HG03575 (cell line): ENCODE results near the gene RALGAPB.
"Not testable (repeated sequence)": the region's sequence is repeated elsewhere in the genome, so short reads cannot be mapped to it uniquely, and the experiment has no call there.

Experiments
- ATAC-seq: cut with Tn5 transposase; IDR thresholded peaks from one replicate; pipeline ENCODE4 v1.9.1; 2021; ENCODE audit not compliant: unreplicated experiment, insufficient number of reproducible peaks, low FRiP score; ENCODE audit errors: extremely low read depth

RALGAPB gene

DNA sequence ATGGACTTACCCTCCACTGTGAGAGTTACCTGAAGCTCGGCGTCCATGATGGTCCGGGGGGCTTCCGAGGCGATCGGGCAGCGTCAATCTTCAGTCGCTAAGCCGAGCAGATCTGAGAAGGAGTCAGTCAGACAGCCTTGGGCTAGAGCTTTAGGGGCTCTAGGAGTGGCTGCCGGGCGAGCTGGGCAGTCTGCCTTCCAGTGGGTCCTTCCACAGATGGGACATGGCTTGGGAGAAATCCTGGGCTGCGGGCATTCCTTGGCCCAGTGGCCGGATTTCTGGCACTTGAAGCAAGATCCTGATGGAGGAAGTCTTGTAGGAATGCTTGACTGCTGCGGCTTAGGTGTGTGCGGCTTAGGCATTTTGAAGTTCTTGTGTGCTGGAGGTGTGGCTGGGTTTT is 123.2 kb downstream of the RALGAPB start:
- not testable (repeated sequence) for ATAC-seq

DNA sequence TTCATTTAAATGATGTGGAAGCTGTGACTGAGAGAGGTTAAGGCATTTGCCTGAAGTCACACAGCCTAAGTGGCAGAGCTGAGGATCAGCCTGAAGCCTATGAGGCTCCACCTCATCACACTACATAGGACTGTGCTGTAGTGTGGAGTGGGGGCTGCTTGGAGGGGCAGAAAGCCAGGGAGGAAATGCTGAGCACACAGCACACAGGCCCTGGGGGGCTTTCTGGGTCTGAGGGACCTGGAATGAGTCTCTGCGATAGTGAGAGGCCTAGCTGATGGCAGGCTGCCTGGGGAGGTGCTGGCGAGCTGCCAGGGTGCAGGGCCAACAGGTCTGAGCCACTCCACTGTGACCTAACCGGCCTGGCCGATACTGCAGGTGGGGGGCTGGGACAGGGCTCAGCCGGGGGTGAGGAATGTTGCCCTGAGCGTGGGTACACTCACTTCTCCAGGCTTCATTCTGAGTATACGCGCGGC is 126.8 kb downstream of the RALGAPB start:
- no peak for ATAC-seq

GRCh38 chr20:38600057-38600456 is 127.4 kb downstream of the RALGAPB start:
- no peak for ATAC-seq

DNA sequence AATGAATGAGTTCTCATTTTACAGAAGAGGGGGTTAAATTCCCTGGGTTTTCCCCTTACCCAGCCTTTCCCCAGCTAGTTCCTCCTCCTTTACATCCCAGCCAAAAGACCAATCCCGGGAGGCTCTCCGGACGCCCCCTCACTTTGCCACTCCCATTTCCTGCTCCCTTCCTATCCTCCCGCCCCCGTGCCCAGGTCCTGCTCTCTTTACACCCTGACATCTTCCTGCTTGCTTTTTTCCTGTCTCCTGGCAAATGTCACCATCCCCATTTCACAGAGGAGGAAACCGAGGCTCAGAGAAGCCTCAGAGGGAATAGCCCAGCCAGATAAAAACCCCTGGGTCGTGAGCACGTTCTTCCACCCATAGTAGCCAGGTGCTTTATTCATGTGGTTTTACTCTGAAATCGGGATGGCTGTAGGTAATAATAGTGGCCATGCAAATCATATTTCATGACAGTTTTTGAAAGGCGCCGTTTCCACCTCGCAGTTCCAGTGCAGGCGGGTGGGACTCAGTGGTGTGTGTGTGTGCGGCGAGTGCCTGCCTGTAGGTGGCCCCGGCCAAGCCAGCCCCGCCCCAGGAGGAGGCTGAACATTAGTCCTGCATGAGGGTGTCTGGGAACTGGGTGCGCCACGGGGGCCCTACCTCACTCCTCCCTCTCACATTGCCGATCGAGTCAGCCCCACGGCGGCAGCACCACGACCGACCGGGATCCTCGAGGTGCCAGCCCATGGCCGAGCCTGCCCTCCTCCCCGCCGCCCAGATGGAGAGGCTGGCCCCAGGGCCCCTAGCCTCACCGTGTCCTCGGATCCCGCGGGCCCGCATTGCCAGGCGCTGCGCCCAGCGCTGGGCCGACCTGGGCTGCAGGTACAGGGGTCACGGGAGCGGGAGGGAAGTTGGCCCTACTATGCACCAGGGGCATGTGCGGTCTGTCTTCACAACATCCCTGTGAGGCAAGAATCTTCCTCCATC is 128.9 kb downstream of the RALGAPB start, which contains the start of gene ARHGAP40:
Gene ARHGAP40, plus strand, starts transcription at position 594 of the 969 bp plus-strand sequence.
- no peak for ATAC-seq

GRCh38 chr20:38602185-38602581 is 129.5 kb downstream of the RALGAPB start:
- no peak for ATAC-seq

- ATAC-seq: no peak
Observed at GRCh38 chr20:38603286-38603685, 130.6 kb downstream of the RALGAPB start.

GRCh38 chr20:38604873-38605303 is 132.2 kb downstream of the RALGAPB start:
- ATAC-seq: no peak

- ATAC-seq: no peak
Observed at GRCh38 chr20:38607351-38607750, 134.7 kb downstream of the RALGAPB start.

- ATAC-seq: no peak
Observed at GRCh38 chr20:38608188-38608587, 135.5 kb downstream of the RALGAPB start.

GRCh38 chr20:38609815-38610214 is 137.2 kb downstream of the RALGAPB start:
- ATAC-seq: no peak

GRCh38 chr20:38610521-38610920 is 137.9 kb downstream of the RALGAPB start:
- no peak for ATAC-seq

DNA sequence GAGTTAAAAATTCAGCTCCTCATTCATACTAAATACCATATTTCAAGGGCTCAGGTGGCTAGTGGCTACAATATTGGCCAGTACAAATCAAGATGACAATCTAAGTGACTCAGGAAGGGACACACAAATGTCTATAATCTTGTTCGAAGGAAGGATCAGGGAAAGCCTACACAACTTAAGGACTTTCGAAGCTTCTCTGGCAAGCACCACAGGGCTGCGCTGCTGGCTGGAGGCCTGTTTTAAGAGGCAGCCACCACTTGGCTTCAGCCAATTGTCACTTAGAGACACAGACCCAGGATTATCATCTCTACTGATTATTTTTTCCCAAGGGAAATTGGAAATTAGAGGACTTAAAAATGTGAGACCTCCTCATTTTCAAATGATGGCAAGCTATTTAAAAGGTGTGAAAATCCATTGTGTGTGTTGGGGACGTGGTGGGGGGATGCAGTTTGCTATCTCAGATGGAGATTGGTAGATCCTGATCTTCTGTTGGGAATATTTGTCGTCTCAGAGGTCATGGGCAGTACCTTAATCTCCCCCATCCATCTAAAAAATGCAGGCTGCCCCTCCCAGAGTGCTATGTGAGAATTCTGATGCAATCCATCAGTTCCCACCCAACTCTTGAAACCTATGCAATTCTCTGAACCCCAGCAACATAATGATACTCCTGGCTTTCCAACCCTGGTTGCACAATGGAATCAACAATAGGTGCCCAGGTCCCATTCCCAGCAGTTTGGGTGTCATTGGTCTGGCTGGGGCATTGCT is 140.3 kb downstream of the RALGAPB start:
- no peak for ATAC-seq

DNA sequence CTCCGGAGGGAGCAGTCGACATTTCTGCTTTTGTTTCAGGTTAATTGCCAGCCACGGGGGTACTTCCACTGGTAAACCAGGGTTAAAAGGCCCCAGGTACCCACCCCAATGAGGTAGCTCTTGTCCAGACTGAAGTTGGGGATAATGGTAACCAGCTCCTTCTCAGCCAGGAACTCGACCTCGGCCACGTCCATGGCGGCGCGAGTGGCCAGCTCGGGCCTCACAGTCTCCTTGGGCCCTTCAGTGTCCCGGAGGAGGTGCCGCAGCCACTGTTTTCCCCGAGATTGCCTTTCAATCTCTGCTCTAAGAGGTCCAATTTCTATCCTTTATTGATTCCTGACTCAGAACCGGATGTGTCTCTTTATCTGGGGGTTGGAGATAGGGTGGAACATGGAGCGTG is 142.6 kb downstream of the RALGAPB start:
- ATAC-seq: no peak

- no peak for ATAC-seq
Observed at GRCh38 chr20:38616457-38616856, 143.8 kb downstream of the RALGAPB start.

DNA sequence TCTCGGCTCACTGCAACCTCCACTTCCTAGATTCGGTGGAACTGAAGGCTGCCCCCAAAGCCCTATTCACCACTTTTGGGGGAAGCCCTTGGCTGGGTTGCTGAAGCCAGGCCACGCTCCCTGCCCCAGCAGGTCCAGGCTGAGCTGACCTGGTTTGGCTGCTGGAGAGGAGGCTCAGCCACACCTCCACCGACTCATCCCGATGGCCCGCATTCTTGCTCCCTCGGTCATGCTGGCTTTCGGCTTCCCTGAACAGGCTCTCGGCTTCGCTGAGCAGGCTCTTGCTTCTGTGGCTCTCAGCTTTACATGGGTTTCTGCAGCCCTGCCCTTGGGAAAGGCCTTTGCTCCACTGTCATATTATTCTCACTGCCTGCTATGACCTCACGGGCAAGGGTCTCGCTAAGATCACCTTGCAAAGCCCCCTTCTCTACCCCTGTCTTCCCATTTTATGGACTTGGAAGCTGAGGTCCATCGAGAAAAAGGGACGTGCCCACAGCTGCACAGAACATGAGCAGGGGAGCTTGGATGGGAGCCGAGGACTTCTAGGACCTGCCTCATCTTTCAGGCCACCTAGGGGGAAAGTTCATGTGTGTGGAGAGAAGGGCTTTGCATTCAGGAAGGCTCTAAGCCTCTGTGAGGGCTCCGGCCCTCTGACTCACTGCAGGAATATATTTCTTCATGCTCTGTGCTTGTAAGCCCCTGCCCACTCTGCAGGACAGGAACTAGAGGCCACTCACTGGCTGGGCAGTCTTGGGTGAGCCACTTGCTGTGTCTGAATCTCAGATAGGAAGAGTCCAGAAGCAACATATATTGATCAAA is 144.6 kb downstream of the RALGAPB start:
- no peak for ATAC-seq

- no peak for ATAC-seq
Observed at GRCh38 chr20:38617830-38618196, 145.2 kb downstream of the RALGAPB start.

DNA sequence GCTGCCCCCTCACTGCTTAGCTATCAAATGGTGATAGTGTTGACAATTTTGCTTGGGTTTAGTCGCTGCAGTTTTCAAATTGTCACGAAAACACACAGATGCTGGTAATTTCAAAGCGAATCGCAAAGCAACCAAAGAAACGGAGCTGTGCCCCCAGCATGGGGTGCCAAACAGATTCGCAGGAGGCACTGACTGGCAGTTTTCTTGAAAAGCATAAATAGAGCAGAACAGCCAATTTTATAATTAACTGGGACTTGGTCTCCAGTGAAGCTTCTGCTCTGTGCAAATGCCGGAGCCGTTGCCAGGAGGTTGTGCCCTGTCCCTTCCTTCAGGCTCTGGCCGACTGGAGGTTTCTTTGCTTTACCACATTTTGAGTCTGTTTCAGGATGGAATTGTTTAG is 147.8 kb downstream of the RALGAPB start:
- no peak for ATAC-seq

DNA sequence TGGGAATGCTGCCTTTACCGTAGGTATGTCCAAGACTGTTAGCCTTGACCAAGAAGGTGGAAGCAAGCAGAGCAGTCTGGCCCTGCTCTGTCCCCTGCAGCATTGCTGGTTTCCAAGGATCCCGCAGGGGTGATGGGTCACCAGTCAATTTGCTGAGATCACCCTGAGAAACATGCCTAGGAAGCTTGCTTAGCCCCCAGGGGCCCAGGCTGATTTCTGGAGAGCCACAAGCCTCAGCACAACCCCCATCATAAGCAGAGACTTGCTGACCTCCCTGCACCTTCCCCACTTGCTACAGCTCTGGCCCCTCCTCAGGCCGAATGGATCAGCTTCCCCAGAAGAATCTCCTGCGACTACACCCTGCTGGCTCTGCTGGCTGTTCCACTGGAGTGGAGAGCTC is 150.4 kb downstream of the RALGAPB start:
- no peak for ATAC-seq

DNA sequence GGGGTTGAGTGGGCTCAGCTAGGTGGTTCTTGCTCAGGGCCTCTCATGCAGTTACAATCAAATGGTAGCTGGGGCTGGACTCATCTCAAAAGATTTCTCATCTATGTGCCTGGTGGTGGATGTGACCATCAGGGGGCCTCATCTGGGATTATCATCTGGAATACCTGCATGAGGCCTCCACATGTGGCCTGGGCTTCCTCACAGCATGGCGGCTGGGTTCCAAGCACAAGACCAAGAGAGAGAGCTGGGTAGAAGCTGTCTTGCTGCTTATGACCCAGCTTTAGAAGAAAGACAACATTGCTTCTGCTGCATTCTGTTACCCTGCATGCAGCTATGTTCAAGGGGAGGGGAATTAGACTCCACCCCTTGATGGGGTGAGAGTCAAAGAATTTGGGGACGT is 151.4 kb downstream of the RALGAPB start:
- ATAC-seq: no peak
